GM12801 (cell line): ENCODE measurements around the gene HOXD8.

Experiments used
- CTCF ChIP-seq: IDR thresholded peaks from one replicate; pipeline ENCODE4 v1.5.1; 2011; ENCODE audit warnings: control low read depth; ENCODE audit not compliant: insufficient read length; ENCODE audit errors: extremely low read depth

The HOXD8 gene

GRCh38 chr2:176124110-176124946 lies 5.2 kb upstream of the HOXD8 start:
- TF ChIP-seq CTCF = no peak

- no peak for TF ChIP-seq CTCF
These were observed 4.3 kb upstream of the HOXD8 start for GRCh38 chr2:176124947-176125771.

- TF ChIP-seq CTCF = no peak
These were observed 3.8 kb upstream of the HOXD8 start for GRCh38 chr2:176125772-176126054.

- TF ChIP-seq CTCF = no peak
These were observed 2.4 kb upstream of the HOXD8 start for GRCh38 chr2:176126929-176127773.

GRCh38 chr2:176127774-176128072 lies 1.8 kb upstream of the HOXD8 start:
- no peak for TF ChIP-seq CTCF

GRCh38 chr2:176128172-176128981 lies 1.1 kb upstream of the HOXD8 start:
- TF ChIP-seq CTCF = no peak

- TF ChIP-seq CTCF = no peak
These were observed 275 bp downstream of the HOXD8 start for GRCh38 chr2:176129813-176130146.
